Measurements from ENCODE around the gene TBC1D10A.

The TBC1D10A gene

GRCh38 chr22:30277547-30278344 lies 49.0 kb downstream of the TBC1D10A start:
- TF ChIP-seq, protein P1, sequence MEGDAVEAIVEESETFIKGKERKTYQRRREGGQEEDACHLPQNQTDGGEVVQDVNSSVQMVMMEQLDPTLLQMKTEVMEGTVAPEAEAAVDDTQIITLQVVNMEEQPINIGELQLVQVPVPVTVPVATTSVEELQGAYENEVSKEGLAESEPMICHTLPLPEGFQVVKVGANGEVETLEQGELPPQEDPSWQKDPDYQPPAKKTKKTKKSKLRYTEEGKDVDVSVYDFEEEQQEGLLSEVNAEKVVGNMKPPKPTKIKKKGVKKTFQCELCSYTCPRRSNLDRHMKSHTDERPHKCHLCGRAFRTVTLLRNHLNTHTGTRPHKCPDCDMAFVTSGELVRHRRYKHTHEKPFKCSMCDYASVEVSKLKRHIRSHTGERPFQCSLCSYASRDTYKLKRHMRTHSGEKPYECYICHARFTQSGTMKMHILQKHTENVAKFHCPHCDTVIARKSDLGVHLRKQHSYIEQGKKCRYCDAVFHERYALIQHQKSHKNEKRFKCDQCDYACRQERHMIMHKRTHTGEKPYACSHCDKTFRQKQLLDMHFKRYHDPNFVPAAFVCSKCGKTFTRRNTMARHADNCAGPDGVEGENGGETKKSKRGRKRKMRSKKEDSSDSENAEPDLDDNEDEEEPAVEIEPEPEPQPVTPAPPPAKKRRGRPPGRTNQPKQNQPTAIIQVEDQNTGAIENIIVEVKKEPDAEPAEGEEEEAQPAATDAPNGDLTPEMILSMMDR (IDR thresholded peaks at IDR 0.05; ENCODE audit: low read depth, low read length) = no peak
- no peak overlapping the region for H3K4me3 ChIP-seq (ENCODE audit: low read depth, low read length)

- TF ChIP-seq, protein P1 (IDR thresholded peaks at IDR 0.05; ENCODE audit: low read depth, low read length) = no peak
- no peak overlapping the region for H3K4me3 ChIP-seq (ENCODE audit: low read depth, low read length)
Observed at GRCh38 chr22:30276039-30276438, 50.7 kb downstream of the TBC1D10A start.

DNA sequence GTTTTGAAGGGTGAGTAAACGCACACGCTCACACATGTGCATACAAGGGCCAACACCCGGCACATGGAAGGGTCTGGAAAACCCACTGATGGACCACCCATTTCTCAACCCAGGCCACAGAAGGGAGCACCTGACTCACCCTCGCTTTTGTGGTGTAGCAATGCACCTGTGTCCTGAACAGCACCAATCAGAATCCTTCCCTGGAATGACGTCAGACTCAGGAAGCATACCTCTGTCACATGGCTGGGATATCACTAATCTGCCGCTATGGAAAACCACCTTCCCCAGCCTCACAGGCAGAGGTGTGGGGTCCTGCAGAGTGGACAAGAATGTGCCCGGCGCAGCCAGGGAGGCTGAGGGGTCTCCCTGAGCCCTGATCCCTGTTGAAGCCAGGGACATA lies 51.1 kb downstream of the TBC1D10A start:
- H3K4me3 ChIP-seq (ENCODE audit: low read depth, low read length) = no peak overlapping the region
- TF ChIP-seq, protein P1 (IDR thresholded peaks at IDR 0.05; ENCODE audit: low read depth, low read length) = no peak

- H3K4me3 ChIP-seq (ENCODE audit: low read depth, low read length) = no peak overlapping the region
- TF ChIP-seq, protein P1 (IDR thresholded peaks at IDR 0.05; ENCODE audit: low read depth, low read length) = no peak
Observed at GRCh38 chr22:30274437-30274812, 52.3 kb downstream of the TBC1D10A start.

GRCh38 chr22:30273711-30274436 lies 52.9 kb downstream of the TBC1D10A start:
- TF ChIP-seq, protein P1 (IDR thresholded peaks at IDR 0.05; ENCODE audit: low read depth, low read length) = no peak
- H3K4me3 ChIP-seq (ENCODE audit: low read depth, low read length) = no peak overlapping the region

- H3K4me3 ChIP-seq (ENCODE audit: low read depth, low read length) = no peak overlapping the region
- TF ChIP-seq, protein P1 (IDR thresholded peaks at IDR 0.05; ENCODE audit: low read depth, low read length) = no peak
Observed at GRCh38 chr22:30272781-30273601, 53.8 kb downstream of the TBC1D10A start.

Measured in WI38 (cell line).